Measurements from ENCODE around the gene ZNF358.

The ZNF358 gene

DNA sequence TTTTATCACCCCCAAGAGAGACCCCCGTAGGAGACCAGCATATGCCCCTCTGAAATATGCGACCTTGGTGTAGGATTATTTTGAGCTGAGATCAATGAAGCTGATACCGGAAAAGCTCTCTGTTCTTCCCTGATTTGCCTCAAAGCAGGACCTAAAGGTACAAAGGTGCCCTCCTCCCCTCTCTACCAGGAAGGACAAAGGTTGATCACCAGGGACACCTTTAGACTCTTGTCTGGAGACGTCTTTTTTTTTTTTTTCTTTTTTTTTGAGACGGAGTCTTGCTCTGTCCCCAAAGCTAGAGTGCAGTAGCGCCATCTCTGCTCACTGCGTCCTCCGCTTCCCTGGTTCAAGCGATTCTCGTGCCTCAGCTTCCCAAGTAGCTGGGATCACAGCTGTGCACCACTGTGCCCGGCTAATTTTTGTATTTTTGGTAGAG lies 26.3 kb upstream of the ZNF358 start:
- no peak for DNase-seq (ENCODE audit: low read depth, low spot score)

DNA sequence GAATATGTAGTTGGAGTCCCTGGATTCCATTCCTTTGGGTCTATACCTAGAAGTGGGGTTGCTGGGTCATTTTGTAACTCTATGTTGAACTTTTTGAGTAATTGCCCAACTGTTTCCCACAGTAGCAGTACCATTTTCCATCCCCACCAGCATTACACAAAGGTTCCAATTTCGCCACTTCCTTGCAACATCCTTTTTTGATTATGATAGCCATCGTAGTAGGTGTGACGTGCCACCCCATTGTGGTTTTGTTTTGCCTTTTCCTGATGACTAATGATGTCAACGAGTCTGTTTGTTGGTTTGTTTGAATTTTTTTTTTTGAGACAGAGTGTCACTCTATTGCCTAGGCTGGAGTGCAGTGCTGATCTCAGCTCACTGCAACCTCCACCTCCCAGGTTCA lies 23.8 kb upstream of the ZNF358 start:
- no peak for DNase-seq (ENCODE audit: low read depth, low spot score)

DNA sequence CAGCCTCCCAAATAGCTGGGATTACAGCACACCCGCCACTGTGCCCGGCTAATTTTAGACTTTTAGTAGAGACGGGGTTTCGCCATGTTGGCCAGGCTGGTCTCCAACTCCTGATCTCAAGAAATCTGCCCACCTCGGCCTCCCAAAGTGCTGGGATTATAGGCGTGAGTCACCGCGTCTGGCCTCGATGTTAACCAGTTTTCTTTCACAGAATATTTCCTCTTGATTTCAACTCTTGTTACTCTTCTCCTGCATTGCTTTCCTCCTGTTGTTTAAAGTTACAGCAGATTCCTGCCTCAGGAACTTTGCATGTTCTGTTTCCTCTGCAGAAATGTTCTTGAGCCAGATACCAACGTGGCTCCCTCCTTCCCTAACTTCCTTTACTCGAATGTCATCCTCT lies 23.3 kb upstream of the ZNF358 start:
- DNase-seq (ENCODE audit: low read depth, low spot score) = no peak

DNA sequence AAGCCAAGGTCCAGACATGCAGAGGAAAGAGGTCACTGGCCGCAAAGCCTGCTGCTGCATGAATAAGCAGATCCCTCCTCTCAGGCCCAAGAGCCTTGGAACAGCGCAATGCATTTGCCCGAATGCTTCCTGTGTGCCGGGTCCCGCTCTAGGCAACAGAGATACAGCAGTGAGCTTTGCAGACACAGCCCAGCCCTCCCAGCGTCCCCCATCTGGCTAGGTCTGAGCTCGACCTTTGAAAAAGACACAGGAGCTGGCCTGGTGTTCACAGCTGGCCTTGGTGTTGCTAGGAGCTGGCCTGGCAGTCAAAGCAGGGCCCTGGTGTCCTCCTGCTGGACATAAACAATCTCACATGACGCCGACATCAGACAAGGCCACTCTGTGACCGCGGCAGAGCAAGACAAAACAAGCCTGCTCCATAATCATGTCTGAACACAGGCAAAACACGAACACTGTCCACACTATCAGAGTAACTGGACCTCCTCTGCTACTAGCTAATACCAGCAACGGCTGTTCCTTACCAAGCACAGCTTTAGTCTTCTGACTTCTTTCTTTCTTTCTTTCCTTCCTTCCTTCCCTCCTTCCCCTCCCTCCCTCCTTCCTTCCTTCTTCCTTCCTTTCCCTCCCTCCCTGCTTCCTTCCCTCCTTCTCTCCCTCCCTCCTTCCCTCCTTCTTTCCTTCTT lies 21.3 kb upstream of the ZNF358 start:
- no peak for DNase-seq (ENCODE audit: low read depth, low spot score)

DNA sequence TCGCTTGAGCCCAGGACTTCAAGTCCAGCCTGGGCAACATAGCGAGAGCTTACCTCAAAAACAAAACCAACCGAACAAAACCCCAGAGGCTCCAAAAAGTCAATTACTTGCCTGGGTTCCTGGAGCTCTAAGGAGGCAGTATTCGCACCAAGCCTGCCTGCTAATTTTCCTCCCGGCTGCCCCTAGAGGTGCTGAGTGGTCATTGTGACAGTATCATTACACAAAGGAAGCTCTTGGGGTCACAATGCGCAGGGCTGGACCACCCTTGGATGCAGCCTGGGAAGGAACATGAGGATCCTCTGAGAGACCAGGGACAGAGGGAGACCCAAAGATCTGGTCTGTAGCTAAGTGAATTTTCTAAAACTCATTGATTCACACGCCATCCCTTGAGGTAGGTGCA lies 18.6 kb upstream of the ZNF358 start:
- DNase-seq (ENCODE audit: low read depth, low spot score) = no peak

DNA sequence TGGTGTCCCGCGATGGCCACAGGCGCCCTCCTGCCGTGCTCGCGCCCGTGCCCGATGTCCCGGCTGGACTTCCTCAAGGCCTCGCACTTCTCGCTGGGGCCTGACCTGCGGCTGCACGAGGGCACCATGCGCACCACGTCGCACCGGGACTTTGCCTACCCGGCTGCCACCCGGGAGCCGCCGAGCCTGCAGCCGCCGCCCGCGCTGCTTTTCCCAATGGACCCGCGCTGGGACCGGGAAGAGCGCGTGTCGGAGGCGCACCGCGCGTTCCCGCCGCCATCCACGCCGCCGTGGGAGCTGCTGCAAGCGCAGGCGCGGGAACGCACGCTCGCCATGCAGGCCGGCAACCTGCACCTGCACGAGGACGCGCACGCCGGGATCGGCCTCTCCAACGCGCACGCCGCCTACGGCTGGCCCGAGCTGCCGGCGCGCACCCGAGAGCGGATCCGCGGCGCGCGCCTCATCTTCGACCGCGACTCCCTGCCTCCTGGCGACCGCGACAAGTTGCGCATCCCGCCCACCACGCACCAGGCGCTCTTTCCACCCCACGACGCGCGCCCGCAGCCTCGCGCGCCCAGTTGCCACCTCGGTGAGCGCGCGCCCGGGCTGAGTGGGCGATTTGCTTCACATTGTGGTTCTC lies 15.0 kb upstream of the ZNF358 start:
- DNase-seq (ENCODE audit: low read depth, low spot score) = no peak

DNA sequence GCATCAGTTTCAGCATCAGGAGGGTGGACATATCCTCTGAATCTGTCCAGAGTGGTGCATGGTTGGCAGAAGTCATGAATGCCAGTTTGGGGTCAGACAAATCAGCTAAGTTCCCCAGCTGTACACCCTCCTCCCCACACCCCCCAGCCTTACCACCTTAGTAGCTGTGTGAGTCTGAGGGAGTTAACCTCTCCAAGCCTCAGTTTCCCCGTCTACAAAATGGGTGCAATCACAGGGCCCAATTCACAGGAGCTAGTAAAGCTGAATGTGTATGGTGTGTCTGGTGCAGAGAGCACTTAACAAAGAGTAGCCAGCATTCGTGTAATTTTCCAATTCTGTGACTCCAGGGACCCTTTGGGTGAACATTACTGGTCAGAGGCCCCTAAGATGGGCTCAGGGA lies 13.4 kb upstream of the ZNF358 start:
- no peak for DNase-seq (ENCODE audit: low read depth, low spot score)

DNA sequence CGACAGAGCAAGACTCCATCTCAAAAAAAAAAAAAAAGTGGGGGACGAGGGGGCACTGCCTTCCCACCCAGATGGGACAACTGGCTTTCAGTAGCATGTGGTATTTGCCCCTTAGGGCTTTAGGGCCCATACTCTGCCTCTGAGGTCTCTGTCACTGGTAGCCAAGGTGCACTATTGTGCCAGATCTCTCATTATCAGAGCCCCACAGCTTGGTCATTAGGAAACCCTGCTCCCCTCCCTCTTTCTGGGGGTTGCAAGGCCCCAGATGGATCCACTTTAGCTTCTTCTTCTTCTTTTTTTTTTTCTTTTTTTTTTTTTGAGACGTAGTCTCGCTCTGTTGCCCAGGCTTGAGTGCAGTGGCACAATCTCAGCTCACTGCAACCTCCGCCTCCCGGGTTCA lies 11.2 kb upstream of the ZNF358 start:
- no peak for DNase-seq (ENCODE audit: low read depth, low spot score)

DNA sequence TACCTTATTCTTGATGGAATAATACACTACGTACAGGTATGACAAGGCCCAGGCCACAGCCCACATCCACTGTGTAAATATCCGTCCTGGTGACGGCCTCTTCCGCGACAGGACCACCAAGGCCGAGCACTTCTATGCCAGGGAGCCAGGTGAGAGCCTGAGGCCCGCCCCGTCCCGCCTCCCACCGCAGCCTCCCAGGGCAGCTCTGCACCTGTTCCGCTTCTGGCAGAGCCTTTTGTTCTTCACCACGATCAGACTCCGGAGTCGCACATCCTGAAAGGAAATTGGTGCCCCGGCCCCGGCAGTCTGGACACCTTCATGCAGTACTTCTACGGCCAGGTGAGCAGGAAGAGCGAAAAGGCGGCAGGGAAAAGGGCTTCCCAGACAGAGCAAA lies 10.6 kb upstream of the ZNF358 start:
- no peak for DNase-seq (ENCODE audit: low read depth, low spot score)

DNA sequence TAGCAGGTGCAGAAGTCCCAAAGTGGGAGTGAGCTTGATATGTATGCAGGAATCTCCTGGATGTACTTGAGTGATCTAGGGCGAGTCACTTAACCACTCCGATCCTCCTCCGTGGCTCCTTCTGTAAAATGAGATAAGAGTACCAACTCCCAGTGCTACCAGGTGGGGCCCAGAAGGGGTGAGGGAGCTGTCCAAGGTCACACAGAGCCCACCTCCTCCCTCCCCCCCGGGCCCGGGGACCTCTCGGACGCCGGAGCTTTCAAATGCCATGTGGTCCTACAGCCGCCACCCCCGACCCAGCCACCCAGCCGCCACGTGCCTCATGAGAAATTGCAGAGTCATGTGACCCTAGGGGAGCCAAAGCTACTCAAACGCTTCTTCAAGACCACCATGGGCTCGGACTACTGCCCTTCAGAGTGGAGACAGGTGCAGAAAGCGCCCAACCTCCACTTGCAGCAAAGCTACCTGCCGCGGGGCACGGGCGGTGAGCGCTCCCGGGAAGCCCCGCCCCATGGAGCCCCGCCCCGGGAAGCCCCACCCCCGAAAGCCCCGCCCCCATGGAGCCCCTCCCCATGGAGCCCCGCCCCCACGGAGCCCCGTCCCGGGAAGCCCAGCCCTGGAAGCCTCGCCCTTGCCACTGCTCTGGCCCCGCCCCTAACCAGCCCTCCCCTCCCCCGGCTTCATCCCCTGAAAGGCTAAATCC lies 10.1 kb upstream of the ZNF358 start:
- no peak for DNase-seq (ENCODE audit: low read depth, low spot score)

DNA sequence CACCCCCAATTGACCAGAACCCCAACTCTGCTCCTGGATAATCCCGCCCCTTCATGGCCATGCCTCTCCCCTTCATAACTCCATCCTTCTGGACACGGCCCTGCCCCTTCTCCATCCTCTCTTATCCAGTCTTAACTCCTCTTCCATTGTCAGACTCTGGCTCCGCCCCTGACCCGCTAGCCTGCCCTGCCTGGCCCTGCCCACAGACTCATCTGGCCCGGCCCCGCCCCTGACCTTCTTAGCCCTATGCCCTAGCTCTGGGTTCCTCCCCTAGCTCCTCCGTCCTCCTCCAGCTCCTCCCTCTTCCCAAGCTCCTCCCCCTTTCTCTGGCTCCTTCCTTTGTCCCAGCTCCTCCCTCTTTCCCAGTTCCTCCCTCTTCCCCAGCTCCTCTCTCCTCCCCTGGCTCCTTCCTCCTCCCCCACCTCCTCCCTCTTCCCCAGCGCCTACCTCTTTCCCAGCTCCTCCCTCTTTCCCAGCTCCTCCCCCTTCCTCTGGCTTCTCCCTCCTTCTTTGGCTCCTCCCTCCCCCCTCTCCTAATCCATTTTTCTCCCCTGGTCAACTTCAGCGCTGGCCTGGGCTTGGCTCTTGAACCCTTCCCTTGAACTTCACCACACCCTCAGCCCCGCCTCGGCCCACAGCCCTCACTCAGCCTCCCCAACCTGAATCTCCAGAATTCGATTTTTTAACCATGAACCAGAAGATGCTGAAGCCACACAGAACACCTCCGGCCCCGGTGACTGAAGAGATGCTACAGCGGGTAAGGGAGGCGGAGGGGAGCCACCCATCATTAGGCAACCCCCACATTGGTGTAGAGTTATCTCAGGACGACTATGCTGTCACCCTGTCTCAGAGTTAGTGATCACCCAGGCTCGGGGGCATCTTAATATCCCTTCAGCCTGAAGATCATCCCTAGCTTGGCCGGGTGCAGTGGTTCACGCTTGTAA lies 9.2 kb upstream of the ZNF358 start:
- no peak for DNase-seq (ENCODE audit: low read depth, low spot score)

DNA sequence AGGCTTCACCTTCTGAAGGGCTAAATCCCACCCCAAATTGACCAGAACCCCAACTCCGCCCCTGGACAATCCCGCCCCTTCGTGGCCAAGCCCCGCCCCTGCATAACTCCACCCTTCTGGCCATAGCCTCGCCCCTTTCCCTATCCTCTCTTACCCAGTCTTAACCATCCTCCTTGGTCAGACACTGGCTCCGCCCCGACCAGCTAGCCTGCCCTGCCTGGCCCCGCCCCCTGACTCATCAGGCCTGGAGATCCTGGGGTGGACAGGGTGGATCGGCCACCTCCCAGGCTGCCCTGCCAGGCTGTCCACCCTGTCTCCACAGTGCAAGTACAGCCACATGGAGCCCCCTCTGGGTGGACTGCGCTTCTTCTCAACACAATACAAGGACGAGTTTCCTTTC lies 8.0 kb upstream of the ZNF358 start:
- DNase-seq (ENCODE audit: low read depth, low spot score) = no peak

DNA sequence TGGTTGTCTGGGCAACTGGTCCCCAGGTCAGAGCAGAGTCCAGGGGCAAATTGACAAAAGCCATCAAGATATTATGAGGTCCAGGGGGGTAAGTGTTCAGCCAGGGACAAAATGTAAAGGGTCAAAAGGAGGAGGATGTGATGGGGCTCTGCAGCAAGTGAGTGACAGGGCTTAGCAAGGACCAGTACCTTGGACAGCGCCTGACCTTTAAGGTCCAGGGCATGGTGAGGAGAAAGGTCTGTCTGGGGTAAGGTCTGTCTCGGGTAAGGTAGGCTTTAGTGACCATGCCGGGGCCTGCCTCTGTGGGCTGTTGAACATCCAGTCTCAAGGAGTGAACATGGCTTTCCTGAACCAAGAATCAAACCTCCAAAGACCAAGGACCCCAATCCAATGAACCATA lies 6.3 kb upstream of the ZNF358 start:
- DNase-seq (ENCODE audit: low read depth, low spot score) = no peak

DNA sequence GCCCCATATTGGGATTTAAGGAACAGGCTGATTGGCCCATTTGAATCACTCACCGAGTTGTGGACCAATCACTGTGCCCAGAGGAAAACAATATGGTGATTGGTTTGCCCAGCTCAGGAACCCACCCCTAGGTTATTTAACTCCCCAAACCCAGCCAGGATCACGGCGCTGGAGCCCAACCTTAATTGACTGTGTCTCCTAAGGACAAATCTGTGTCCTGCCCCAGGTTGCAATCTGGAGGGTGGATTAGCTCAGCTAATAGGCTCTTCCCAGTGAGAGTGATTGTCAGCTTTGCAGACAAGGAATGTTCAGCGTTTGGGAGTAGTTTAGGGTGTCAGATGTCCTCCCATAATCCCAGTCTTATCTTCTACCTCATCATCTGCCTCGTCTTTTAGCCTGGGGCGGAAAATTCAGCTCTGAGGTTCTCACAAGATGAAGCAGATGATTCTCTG lies 3.5 kb upstream of the ZNF358 start:
- no peak for DNase-seq (ENCODE audit: low read depth, low spot score)

DNA sequence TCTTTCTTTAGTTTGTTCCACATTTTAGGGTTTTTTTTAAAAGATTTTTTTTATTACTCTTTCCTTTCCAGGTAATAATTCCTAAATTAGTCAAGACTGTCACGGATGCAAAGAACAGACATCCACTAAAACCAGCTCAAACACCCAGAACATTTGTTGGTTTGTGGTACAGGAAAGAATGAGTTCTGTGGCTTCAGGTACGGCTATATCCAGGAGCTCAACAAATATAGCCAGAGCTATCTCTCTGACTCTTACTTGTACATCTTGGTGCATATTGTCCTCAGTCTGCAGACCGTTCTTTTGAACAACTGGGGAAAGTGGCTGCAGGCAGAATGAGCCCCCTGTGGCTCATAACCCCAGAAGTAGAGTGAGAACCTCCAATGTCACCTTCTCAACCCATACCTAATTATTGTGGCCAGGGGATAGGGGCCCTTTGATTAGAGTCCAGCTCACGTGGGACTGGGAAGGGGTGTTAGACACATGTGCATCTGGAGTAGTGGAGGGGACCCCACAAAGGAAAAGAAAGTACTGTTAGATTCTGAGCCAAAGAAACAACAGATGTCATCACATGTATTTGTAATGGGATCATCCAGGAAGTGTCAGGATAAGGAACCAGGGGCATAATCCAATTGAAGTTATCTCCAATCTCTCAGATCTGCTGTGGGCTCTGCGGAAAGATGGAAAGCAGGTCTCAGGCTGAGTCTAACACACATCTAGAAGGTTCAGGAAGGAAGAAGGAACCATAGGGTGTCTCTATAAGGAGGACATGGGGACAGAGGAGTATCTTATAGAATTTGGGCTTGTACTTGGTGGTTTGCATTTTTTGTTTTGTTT lies 1.9 kb upstream of the ZNF358 start:
- DNase-seq (ENCODE audit: low read depth, low spot score) = no peak

DNA sequence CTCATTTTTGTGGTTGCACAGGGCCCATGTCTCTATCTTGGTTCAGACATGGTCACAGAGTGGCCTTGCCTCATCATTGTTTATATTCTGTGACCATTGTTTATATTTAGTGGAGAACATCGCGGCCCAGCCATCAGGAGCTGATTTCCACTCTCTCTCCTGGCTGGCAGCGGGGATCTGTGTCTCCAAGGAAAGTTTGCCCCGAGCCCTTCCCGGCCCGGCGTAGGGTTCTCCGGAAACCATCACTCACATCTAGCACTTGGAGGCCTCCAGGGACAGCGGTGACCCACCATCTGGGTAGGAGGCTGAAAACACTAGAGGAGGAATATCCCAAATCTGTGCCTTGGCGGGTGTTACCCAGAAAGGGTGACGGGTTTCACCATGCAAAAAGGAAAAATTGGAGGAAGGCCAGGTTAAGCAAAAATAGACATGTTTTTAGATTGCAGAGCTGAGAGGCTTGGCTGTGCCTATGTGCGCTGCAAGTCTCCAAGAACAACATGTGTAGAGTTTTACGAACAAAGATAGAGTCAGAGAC lies 726 bp upstream of the ZNF358 start:
- DNase-seq (ENCODE audit: low read depth, low spot score) = no peak

DNA sequence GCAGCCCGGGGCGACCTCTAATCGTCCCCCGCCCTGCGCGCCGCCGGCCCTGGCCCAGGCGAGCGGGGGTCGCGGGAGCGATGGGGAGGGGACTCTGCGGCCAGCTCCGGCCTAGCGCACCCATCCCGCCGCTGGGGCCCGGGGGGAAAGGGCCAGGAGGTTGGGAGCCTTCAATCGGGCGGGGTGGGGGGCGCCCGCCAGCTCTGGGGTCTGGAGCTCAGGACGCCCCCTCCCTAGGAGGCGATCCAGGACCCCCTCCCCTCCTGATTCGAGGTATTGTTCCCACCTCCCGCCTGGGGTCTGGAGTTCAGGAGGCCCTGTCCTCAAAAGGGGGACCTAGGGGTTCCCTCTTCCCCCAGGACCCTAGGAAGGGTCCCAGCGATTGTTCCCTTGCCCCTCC lies 430 bp downstream of the ZNF358 start:
- no peak for DNase-seq (ENCODE audit: low read depth, low spot score)

DNA sequence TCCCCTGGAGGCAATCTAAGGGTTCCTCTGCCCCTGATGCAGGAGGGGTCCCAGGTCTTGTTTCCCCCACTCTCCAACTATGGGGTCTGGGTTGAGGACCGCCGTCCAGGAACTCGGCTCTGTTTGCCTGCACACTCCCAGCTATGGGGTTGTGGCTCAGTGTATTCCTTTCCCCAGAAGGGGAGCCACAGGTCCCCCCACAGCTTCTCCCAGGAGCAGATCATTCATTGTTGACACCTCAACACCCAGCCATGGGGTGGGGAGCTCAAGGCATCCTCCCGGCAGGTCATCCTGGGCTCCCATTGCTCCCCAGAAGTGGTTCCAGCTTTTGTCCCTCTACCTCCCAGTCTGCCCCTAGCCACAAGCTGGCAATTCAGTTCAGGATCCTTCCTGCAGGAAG lies 975 bp downstream of the ZNF358 start:
- DNase-seq (ENCODE audit: low read depth, low spot score) = no peak

DNA sequence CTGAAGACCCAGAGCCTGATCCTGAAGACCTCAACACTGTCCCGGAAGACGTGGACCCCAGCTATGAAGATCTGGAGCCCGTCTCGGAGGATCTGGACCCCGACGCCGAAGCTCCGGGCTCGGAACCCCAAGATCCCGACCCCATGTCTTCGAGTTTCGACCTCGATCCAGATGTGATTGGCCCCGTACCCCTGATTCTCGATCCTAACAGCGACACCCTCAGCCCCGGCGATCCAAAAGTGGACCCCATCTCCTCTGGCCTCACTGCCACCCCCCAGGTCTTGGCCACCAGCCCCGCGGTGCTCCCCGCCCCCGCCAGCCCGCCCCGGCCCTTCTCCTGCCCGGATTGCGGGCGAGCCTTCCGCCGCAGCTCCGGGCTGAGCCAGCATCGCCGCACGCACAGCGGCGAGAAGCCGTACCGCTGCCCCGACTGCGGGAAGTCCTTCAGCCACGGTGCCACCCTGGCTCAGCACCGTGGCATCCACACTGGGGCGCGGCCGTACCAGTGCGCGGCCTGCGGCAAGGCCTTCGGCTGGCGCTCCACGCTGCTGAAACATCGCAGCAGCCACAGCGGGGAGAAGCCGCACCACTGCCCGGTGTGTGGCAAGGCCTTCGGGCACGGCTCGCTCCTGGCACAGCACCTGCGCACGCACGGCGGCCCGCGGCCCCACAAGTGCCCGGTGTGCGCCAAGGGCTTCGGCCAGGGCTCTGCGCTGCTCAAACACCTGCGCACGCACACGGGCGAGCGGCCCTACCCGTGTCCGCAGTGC lies 3.6 kb downstream of the ZNF358 start:
- DNase-seq (ENCODE audit: low read depth, low spot score) = no peak

All from brain pericyte (primary cell).